CD4-positive, alpha-beta memory T cell (primary cell): Measurements from ENCODE around the gene PRTN3. TPM values are rescaled to one million over a fixed set of nuclear protein-coding genes. Genes with fewer than 3 reads are reported as not detected.
A peak's percentile ranks its signal among the peaks of the same experiment; 100 is the strongest.

Experiments used
- CTCF ChIA-PET: fragments of 350-600 bp; sonication (Branson Sonifier 250); formaldehyde crosslinking; loops from one replicate; lab custom pipeline; 2021; ENCODE audit warnings: inconsistent platforms; ENCODE audit not compliant: partially characterized antibody; lab: Charles Lee
- POLR2A ChIA-PET: fragments of 350-600 bp; sonication (Branson Sonifier 250); formaldehyde crosslinking; loops from one replicate; lab custom pipeline; 2021; ENCODE audit not compliant: partially characterized antibody; lab: Charles Lee
- DNase-seq, 5 donors: peaks; one replicate each; pipeline versions ENCODE4 v3.0.0 to v3.0.0-alpha.2; 2020 to 2022; ENCODE audit warnings: mixed read lengths in 1 of 5
- H3K27ac ChIP-seq: one replicate; pipeline ENCODE4 v1.7.0; 2013; ENCODE audit warnings: low read depth, low read length
- H3K27me3 ChIP-seq: 2 replicates; pipeline ENCODE4 v1.7.0; 2013; ENCODE audit warnings: mild to moderate bottlenecking, low read length, moderate library complexity; ENCODE audit not compliant: insufficient read depth
- H3K36me3 ChIP-seq: 2 replicates; pipeline ENCODE4 v1.7.0; 2013; ENCODE audit warnings: mild to moderate bottlenecking, low read length, moderate library complexity; ENCODE audit not compliant: insufficient read depth
- H3K4me1 ChIP-seq: 2 replicates; pipeline ENCODE4 v1.7.0; 2013; ENCODE audit warnings: mild to moderate bottlenecking, low read length, moderate library complexity; ENCODE audit not compliant: insufficient read depth
- H3K4me3 ChIP-seq, 2 donors: one replicate each; pipeline ENCODE4 v1.7.0; 2013; ENCODE audit warnings: low read length in 2 of 2, mild to moderate bottlenecking in 1 of 2
- H3K9me3 ChIP-seq, 2 donors: one replicate each; pipeline ENCODE4 v1.7.0; 2013; ENCODE audit warnings: low read length in 2 of 2, control low read depth in 1 of 2; ENCODE audit not compliant: control insufficient read depth in 1 of 2
- H3K27ac Mint-ChIP-seq, 7 donors: one replicate each; pipeline ENCODE4 v1.8.0; 2020 to 2021; ENCODE audit warnings: mixed read lengths in 7 of 7, mild to moderate bottlenecking in 6 of 7, inconsistent platforms in 3 of 7, moderate library complexity in 3 of 7
- H3K27me3 Mint-ChIP-seq, 2 donors: one replicate each; pipeline ENCODE4 v1.8.0; 2020 to 2021; ENCODE audit warnings: mixed read lengths in 2 of 2
- H3K36me3 Mint-ChIP-seq, 2 donors: one replicate each; pipeline ENCODE4 v1.8.0; 2020 to 2021; ENCODE audit warnings: mixed read lengths in 2 of 2, inconsistent platforms in 1 of 2, mild to moderate bottlenecking in 1 of 2
- H3K4me1 Mint-ChIP-seq, 4 donors: one replicate each; pipeline ENCODE4 v1.8.0; 2020 to 2021; ENCODE audit warnings: mixed read lengths in 4 of 4, mild to moderate bottlenecking in 1 of 4
- H3K4me3 Mint-ChIP-seq, 8 donors: one replicate each; pipeline ENCODE4 v1.8.0; 2020 to 2021; ENCODE audit warnings: mixed read lengths in 8 of 8, mild to moderate bottlenecking in 7 of 8, moderate library complexity in 6 of 8, inconsistent platforms in 3 of 8
- H3K9me3 Mint-ChIP-seq, 8 donors: one replicate each; pipeline ENCODE4 v1.8.0; 2020 to 2021; ENCODE audit warnings: mixed read lengths in 8 of 8, mild to moderate bottlenecking in 5 of 8, inconsistent platforms in 3 of 8, moderate library complexity in 1 of 8
- intact Hi-C: fragments of 100-400 bp; cut with micrococcal nuclease; formaldehyde crosslinking; loops from one replicate; pipeline ENCODE4 v1.15.1; 2023
- polyA plus RNA-seq, 2 donors: library from polyadenylated mRNA; unstranded; fragments of 300-500 nt; fragmentation: Illumina TruSeq; gene quantifications; one replicate each; pipeline ENCODE4 v1.2.3, GENCODE V29; 2021
- total RNA-seq, 2 experiments: library from RNA; stranded (reverse); gene quantifications; one replicate each; pipeline ENCODE4 v1.2.3, GENCODE V29; 2021

The PRTN3 gene
- total RNA-seq, result not detected
- not detected for polyA plus RNA-seq

GRCh38 chr19:840519-841206 is at the start of gene PRTN3:
TSS of gene PRTN3 (plus strand) at chr19:840999. CDS start at chr19:841009, 10 bp downstream.
- H3K36me3 Mint-ChIP-seq, result no peaks in the 10 kb centered on the region
- ChIA-PET CTCF (no interaction called here), POLR2A (no interaction called here)
- Histone ChIP-seq H3K9me3 (no peaks in the 10 kb centered on the region), H3K36me3 (no peaks in the 10 kb centered on the region), H3K4me3 (no peak within 1 kb of the TSS), H3K27ac (no peak within 1 kb of the TSS), H3K4me1 (peaks cover 3% of the 10 kb centered on the region), H3K27me3 (peaks cover 4% of the 10 kb centered on the region)
- H3K27me3 Mint-ChIP-seq, result peaks cover 14% of the 10 kb centered on the region in 2 donors
- peak within 1 kb of the TSS in 1 of 7 donors; percentile 75 for H3K27ac Mint-ChIP-seq
- DNase-seq, result no peak
- H3K4me1 Mint-ChIP-seq, result peaks cover 2 to 12% (median 9%) of the 10 kb centered on the region in 4 donors
- H3K9me3 Mint-ChIP-seq, result peaks cover 0 to 3% (median 0%) of the 10 kb centered on the region in 8 donors
- H3K4me3 Mint-ChIP-seq, result no peak within 1 kb of the TSS
- intact Hi-C loops, result no loop called here

- intact Hi-C loops, result loop anchor here (10.0 kb wide), 1 partner anchor 454 kb away; the partner anchor contains the start of genes ATP5F1D and MIDN
- Mint-ChIP-seq H3K27ac (no peak overlapping the region), H3K27me3 (no peaks in the 10 kb centered on the region), H3K36me3 (no peaks in the 10 kb centered on the region), H3K9me3 (no peaks in the 10 kb centered on the region), H3K4me3 (no peak overlapping the region), H3K4me1 (no peaks in the 10 kb centered on the region)
- POLR2A ChIA-PET, result no interaction called here
- H3K36me3 ChIP-seq, result no peaks in the 10 kb centered on the region
- H3K4me3 ChIP-seq, result no peak overlapping the region
- no peak overlapping the region for H3K27ac ChIP-seq
- no peaks in the 10 kb centered on the region for H3K27me3 ChIP-seq
- no peaks in the 10 kb centered on the region for H3K9me3 ChIP-seq
- peaks cover under 1% of the 10 kb centered on the region for H3K4me1 ChIP-seq
- CTCF ChIA-PET, result no interaction called here
- DNase-seq, result no peak
These were observed 49.7 kb upstream of the PRTN3 start for GRCh38 chr19:791007-791566.

- H3K27ac Mint-ChIP-seq, result no peak overlapping the region
- intact Hi-C loops, result loop anchor here (10.0 kb wide), 1 partner anchor 453 kb away; the partner anchor contains the start of genes ATP5F1D and MIDN
These were observed 49.1 kb upstream of the PRTN3 start for GRCh38 chr19:791567-792305.

GRCh38 chr19:792306-792885 is 48.4 kb upstream of the PRTN3 start:
- no peak overlapping the region for H3K27ac ChIP-seq
- no peaks in the 10 kb centered on the region for H3K27me3 ChIP-seq
- intact Hi-C loops, result loop anchor here (10.0 kb wide), 1 partner anchor 452 kb away; the partner anchor contains the start of genes ATP5F1D and MIDN
- Mint-ChIP-seq H3K4me3 (no peak overlapping the region), H3K9me3 (no peaks in the 10 kb centered on the region), H3K36me3 (peaks cover 0 to 3% of the 10 kb centered on the region in 2 donors), H3K27ac (no peak overlapping the region), H3K27me3 (no peaks in the 10 kb centered on the region), H3K4me1 (peaks cover 3 to 7% (median 5%) of the 10 kb centered on the region in 4 donors)
- no peak overlapping the region for H3K4me3 ChIP-seq
- CTCF ChIA-PET, result no interaction called here
- DNase-seq, result peak in 1 of 5 donors; percentile 19
- peaks cover 5% of the 10 kb centered on the region for H3K4me1 ChIP-seq
- POLR2A ChIA-PET, result no interaction called here
- no peaks in the 10 kb centered on the region for H3K36me3 ChIP-seq
- no peaks in the 10 kb centered on the region for H3K9me3 ChIP-seq

More at GRCh38 chr19:791567-792305, 49.1 kb upstream of the PRTN3 start:
- no peaks in the 10 kb centered on the region for H3K27me3 ChIP-seq
- H3K4me3 ChIP-seq, result no peak overlapping the region
- no peak overlapping the region for H3K27ac ChIP-seq
- ChIA-PET CTCF (no interaction called here), POLR2A (no interaction called here)
- Mint-ChIP-seq H3K4me1 (peaks cover under 1 to 3% (median 2%) of the 10 kb centered on the region in 4 donors), H3K27me3 (no peaks in the 10 kb centered on the region), H3K4me3 (no peak overlapping the region), H3K9me3 (no peaks in the 10 kb centered on the region), H3K36me3 (peaks cover 0 to under 1% of the 10 kb centered on the region in 2 donors)
- peak in 1 of 5 donors; percentile 27 for DNase-seq
- no peaks in the 10 kb centered on the region for H3K36me3 ChIP-seq
- no peaks in the 10 kb centered on the region for H3K9me3 ChIP-seq
- peaks cover 5% of the 10 kb centered on the region for H3K4me1 ChIP-seq

- H3K36me3 Mint-ChIP-seq, result peaks cover 0 to 5% of the 10 kb centered on the region in 2 donors
- CTCF ChIA-PET, result no interaction called here
- no peak overlapping the region for H3K4me3 ChIP-seq
- peak overlapping the region in 1 of 7 donors; percentile 8 for H3K27ac Mint-ChIP-seq
- no peaks in the 10 kb centered on the region for H3K27me3 Mint-ChIP-seq
- no peak for DNase-seq
- peak overlapping the region in 2 of 8 donors; percentile 17 to 47 for H3K4me3 Mint-ChIP-seq
- no peaks in the 10 kb centered on the region for H3K36me3 ChIP-seq
- H3K4me1 Mint-ChIP-seq, result peaks cover 3 to 10% (median 5%) of the 10 kb centered on the region in 4 donors
- no peaks in the 10 kb centered on the region for H3K9me3 ChIP-seq
- peaks cover 8% of the 10 kb centered on the region for H3K4me1 ChIP-seq
- POLR2A ChIA-PET, result no interaction called here
- H3K27me3 ChIP-seq, result no peaks in the 10 kb centered on the region
- intact Hi-C loops, result loop anchor here (10.0 kb wide), 1 partner anchor 451 kb away; the partner anchor contains the start of genes ATP5F1D and MIDN
- H3K9me3 Mint-ChIP-seq, result no peaks in the 10 kb centered on the region
- no peak overlapping the region for H3K27ac ChIP-seq
These were observed 47.0 kb upstream of the PRTN3 start for GRCh38 chr19:793806-794205.

GRCh38 chr19:795073-795611 is 45.7 kb upstream of the PRTN3 start:
- intact Hi-C loops, result loop anchor here (5.0 to 10.0 kb wide), 2 partner anchors 450 to 1067 kb away; partner anchors contain the start of genes ATP5F1D, KLF16 and MIDN
- H3K4me1 Mint-ChIP-seq, result peaks cover 8 to 24% (median 15%) of the 10 kb centered on the region in 4 donors
- POLR2A ChIA-PET, result interaction anchor here (0.8 to 0.9 kb wide), 2 partner anchors 18 to 189 kb away, joined by 3 to 4 read pairs; partner anchors contain the start of gene WDR18
- H3K27ac Mint-ChIP-seq, result no peak overlapping the region
- Histone ChIP-seq H3K36me3 (no peaks in the 10 kb centered on the region), H3K27ac (no peak overlapping the region), H3K4me1 (peaks cover 21% of the 10 kb centered on the region), H3K27me3 (no peaks in the 10 kb centered on the region), H3K9me3 (no peaks in the 10 kb centered on the region), H3K4me3 (no peak overlapping the region)
- H3K27me3 Mint-ChIP-seq, result no peaks in the 10 kb centered on the region
- no peaks in the 10 kb centered on the region for H3K9me3 Mint-ChIP-seq
- H3K36me3 Mint-ChIP-seq, result peaks cover 0 to 16% of the 10 kb centered on the region in 2 donors
- DNase-seq, result no peak
- H3K4me3 Mint-ChIP-seq, result no peak overlapping the region
- CTCF ChIA-PET, result no interaction called here
